GM19025 (cell line): ENCODE results near the gene TACR2.
"Not testable (repeated sequence)": the region's sequence is repeated elsewhere in the genome, so short reads cannot be mapped to it uniquely, and the experiment has no call there.

Experiments used
- ATAC-seq: cut with Tn5 transposase; IDR thresholded peaks from one replicate; pipeline ENCODE4 v1.9.1; 2021; ENCODE audit warnings: mild to moderate bottlenecking, low read depth, moderate library complexity; ENCODE audit not compliant: unreplicated experiment

The TACR2 gene

DNA sequence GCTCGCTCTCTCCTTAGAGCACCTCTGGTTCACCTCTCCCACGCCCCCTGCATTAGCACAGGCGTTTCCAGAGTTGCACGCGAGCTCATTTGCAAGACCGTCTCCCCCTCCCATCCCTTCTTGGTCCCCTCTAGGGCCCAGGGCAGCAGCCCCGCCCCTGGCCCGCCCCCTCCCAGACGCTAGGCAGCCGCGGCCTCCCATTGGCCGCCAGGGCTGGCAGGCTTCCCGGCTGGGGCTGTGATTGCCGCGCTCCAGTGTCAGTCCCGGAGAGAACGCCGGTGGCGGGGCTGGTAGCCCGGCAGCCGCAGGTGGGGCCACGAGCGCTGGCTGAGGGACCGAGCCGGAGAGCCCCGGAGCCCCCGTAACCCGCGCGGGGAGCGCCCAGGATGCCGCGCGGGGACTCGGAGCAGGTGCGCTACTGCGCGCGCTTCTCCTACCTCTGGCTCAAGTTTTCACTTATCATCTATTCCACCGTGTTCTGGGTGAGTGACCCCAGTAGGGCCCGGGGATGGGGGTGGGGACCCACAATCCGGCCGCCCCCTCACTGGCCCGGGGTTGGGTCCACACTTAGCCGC lies 34.6 kb upstream of the TACR2 start, which contains the start of gene TSPAN15:
Gene TSPAN15, plus strand, starts transcription at position 257 of the 575 bp plus-strand sequence. Its CDS starts 130 bp downstream, at position 387.
- ATAC-seq: peak; percentile 88

DNA sequence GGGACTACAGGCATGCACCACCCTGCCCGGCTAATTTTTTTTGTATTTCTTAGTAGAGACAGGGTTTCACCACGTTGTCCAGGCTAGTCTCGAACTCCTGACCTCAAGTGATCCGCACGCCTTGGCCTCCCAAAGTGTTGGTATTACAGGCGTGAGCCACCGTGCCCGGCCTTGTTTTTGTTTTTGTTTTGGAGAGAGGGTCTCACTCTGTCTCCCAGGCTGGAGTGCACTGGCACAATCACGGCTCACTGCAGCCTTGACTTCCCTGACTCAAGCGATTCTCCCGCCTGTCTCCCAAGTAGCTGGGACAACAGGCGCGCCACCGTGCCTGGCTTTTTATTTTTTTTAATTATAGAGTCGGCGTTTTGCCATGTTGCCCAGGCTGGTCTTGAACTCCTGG lies 33.7 kb upstream of the TACR2 start:
- ATAC-seq: not testable (repeated sequence)

DNA sequence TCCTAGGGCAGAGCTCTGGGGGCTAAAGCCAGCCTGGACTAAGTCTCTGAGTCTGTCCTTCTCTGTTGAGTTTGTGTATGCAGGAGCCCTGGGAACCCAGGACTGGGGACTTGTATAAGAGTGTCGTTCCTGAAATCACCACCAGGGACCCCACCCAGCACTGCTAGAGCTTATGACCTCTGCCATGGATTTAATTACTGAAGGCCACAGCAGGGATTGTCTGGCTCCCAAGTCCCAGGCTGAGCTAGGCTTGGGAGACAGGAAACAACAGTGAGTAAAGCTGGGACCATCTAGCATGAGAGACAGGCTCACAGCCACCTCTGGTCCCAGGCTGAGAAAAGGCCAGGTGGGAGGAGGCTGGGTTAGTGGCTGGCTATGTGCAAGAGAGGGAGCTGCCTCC lies 33.1 kb upstream of the TACR2 start:
- no peak for ATAC-seq

DNA sequence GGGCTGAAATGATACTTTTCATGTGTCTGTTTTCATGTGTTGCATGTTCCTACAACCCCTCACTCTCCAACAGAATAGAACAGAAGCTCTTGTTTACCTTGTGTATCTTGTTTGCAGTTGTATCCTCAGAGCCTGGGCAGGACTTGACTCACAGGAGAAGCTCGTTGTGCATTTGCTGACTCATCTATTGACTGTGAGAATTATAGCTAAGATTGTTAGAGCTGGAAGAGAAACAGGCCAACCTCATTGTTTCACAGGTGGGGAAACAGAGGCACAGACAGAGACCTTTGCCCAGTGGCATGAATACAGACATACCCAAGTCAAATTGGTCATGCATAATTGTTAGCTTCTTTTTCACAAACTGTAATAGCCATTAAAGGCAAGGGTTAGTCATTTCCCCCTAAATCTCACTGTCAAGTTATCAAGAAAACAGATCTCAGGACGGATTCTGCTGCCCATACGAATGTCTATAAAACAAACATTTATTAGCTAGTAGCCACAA lies 30.0 kb upstream of the TACR2 start:
- no peak for ATAC-seq

DNA sequence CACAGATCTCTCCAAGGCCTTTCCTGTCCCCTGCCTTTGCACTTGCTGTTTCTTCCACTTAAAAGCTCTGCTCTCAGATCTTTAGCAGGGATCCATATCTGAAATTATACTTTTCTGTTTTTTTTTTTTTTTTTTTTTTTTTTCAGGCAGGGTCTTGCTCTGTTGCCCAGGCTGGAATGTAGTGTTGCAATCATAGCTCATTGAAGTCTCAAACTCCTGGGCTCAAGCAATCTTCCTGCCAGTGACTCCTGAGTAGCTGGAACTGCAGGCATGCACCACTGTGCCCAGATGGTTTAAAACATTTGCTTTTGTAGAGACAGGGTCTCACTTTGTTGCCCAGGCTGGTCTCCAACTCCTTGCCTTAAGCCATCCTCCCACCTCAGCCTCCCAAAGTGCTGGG lies 29.5 kb upstream of the TACR2 start:
- no peak for ATAC-seq

DNA sequence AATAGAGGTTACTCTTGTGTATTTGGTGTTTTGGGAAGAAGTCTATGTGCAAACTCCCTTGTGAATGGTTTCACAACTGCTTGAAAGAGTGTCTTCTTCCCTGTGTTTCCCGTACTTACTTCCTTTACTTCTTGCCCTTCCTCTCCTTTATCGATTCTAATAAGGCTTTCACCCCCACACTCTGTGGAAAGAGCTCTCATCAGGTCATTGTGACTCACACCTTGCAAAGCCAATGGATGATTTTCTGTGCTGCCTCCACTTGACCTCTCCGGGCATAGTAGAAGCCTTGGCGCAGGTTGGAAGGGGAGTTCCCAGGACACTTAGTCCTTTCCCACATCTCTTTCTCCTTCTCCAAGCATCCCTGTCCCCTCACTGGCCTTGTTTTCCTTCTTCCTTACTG lies 28.3 kb upstream of the TACR2 start:
- ATAC-seq: no peak

DNA sequence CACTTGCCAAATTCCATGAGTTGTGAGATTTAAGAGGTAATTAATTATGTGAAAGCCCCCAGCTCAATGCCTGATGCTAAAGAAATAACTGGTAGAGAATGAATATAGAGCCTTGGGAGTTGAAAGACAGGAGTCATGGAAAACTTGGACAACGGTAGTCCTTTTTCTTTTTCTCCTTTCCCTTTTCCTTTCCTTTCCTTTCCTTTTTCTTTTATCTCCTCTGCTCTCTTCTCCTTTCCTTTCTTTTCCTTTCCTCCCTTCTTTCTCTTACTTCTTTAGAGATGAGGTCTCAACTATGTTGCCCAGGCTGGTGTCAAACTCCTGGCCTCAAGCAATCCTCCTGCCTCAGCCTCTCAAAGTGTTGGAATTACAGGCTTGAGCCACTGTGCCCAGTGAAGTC lies 26.6 kb upstream of the TACR2 start:
- no peak for ATAC-seq

DNA sequence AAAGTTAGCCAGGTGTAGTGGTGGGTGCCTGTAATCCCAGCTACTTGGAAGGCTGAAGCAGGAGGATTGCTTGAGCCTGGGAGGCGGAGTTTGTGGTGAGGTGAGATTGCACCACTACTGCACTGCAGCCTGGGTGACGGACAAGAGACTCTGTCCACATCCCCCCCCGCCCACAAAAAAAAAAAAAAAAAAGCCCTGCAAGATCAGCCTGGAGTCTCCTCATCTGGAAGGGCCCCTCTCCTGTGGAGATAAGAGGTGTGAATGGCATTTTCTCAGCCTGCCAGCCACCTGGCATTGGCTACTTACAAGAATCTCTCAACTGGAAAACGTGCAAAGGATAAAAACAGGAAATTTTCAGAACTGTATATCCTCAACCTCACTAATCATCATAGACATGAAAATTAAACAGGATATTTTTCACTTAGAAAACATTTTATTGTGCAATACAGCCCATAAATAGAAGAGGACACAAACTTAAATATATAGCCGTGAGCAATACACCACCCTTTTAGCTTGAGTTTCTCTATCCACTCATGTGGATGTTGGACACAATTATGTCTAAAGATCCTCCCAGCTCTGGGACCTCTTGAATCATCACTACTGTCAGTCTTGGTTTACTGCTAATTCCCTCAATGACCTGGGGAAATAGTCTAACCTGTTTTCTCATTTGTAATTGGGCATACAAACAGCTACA lies 23.2 kb upstream of the TACR2 start:
- ATAC-seq: no peak

DNA sequence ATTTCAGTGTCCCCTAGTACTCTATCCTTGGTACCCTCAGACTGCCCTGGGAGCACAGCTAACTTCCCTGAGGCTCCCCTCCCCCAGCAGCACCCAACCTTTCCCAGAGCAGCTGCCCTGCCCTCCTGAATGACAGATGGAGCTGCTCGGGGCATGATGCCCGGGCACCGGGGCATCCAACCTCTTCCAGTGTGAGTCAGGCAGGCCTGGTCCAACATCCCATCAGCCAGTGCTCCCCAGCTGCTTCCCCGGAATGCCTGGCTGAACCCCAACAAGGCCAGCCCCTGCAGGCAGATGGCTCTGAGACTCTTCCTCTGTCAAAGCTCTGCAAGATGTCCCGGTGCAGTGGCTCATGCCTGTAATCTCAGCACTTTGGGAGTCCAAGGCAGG lies 22.6 kb upstream of the TACR2 start:
- no peak for ATAC-seq

DNA sequence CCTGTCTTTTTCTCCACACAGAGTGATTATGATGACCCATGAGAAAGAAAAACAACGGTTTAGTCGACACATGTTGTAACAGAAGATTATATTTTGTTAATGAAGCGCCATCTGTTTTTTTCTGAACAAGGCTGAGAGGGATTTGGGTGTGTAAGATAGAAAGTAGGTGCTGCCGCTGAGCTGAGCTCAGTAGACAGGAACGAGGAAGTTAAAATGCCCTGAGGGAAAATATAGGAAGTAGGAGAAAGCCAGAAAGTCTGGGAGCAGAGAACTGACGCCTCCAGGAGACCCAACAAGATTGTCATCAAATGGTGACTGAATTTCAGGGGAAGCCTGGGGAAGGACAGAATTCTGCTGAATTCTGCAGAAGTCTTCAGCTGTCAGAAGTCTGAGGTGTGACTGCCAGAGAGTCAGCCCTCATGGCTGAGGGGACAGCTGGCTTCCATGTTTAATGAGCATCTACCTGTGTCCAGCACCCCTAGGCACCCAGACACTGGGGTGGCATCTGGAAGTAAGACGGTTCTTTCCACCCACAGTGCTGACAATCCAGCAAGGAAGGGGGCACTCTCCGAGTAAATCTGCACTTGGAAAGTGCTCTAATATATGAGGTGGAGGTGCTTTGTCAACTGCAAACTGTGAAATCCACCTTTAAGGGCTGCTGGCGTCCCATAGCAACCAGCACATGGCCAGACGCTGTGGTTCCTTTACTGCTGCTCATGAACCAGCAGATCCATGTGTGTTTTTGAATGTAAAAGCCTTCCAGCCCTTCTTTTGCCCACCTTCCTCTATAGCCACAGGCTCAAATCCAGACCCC lies 22.0 kb upstream of the TACR2 start:
- no peak for ATAC-seq

DNA sequence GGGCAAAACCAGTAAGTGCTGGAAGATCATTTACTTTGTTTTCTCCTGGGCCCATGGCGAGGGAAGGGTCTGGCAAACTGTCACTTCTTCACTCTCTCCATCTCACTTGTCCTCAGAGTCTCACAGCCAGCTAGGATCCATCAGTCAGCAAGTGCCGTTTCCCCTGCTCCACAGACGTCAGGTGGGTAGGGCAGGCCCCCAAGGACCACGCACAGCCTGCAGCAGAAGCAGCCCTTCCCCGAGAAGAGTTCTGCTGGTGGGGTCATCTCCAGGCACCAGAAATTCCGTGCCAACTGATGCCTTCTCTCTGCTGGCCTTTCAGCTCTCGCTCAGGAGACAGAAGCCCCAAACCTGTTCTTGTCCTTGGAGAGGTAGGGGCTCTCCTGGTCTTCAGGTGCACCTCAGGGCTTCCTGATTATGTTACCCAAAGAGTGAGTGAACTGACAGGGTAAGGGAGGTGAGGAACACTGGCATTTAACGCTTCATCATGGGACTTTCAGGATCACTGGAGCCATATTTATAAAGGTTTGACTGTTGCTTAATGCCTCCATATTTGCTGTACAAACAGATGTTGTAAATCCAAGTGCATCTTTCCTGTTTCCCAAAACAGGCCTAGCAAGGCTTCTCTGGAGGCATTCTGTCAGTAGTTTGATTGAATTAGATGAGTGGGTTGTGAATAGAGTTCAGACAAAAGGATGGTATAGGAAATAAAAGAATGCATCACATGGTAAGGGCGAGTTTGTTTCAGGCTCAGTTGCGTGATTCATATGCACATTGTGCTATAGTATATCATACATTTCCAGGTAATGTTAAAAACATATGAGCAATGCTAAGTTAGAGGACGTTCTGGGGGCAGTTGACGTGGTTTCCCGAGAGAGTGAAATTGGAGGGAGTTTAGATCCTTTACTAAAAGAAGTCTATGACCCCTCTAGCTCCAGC lies 20.9 kb upstream of the TACR2 start:
- no peak for ATAC-seq

DNA sequence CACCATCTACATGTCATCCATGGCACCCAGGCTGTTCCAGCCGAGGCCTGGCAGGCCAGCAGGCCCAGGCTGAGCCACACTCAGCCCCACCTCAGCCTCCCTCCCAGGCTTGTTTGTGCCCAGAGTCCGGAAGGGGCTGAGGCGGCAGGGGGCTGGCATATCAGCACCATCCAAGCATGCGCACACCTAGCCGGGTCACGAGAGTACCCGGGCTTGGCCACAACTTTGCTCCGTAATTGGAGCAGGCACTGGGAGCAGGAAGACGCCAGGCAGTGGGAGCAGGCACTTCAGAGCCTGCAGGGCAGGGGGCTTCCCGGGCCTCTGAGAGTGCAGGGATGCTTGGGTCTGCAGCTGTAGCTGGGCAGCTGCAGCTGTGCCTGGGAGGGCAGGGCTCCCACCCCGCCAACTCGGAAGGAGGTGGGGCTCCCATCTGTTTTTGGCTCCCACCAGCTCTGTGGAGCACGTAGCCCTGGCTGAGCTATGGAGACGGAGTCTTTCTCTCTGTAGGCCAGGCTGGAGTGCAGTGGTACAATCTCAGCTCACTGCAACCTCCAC lies 19.3 kb upstream of the TACR2 start:
- no peak for ATAC-seq

DNA sequence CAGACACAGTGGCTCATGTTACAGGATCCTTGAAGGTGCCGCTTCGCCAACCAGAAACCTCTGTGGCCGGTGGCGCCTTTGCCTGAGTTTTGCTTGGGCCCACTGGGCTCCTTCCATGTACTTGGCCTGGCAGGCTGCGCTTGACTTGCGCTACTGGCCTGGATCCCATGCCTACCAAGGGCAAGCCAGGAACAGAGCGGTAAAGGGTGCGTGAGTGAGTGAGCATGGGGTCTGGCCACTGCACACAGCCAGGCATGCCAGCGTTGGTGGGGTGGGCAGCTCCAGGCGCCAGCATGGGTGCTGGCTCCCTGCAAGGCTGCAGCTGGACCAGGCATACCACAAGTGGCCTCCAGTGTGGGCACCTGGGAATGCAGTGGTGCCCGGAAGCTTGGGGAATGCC lies 18.2 kb upstream of the TACR2 start:
- no peak for ATAC-seq

DNA sequence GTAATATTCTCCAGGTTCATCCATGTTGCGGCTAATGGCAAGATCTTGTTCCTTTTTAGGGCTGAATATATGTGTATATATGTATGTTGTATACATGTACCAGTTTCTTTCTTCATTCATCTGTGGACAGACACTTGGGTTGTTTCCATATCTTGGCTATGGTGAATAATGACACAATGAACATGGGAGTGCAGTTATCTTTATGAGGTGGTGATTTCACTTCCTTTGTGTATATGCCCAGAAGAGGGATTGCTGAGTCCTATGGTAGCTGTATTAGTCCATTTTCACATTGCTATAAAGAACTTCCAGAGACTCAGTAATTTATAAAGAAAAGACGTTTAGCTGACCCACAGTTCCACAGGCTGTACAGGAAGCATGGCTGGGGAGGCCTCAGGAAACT lies 17.5 kb upstream of the TACR2 start:
- no peak for ATAC-seq

DNA sequence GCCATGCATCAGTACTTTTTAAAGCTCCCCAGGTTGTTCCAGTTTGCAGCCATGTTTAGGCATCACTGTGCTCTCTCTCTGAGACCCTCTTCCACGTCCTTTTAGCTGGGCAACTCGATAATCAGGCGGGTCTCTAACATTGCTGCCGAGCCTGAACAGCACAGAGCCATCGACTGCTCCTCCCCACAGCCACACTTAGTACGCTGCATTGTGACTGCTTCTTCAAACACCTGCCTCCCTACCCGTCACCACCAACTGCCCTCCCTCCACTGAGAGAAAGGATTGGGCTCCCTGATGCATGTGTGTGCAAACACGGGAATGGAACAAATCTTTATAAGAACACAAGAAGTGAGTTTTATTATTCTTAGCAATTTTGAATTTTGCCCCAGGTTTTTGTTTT lies 11.4 kb upstream of the TACR2 start:
- ATAC-seq: no peak

DNA sequence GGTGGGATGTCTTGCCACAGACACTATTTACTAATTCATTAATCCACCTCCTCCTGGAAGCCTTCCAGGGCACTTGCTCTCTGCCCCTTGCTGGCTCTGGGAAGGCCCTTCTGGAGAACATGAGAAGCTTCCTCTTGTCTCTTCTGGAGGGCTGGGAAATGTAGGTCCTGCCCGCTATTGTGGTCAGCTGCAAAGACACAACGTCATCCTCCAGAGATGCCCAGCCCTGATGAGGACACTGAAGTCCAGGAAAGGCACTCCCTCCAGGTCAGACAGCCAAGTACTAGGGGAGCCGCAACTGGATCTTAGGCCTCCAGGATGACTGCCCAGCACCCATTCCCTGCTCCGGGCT lies 9.6 kb upstream of the TACR2 start:
- no peak for ATAC-seq

DNA sequence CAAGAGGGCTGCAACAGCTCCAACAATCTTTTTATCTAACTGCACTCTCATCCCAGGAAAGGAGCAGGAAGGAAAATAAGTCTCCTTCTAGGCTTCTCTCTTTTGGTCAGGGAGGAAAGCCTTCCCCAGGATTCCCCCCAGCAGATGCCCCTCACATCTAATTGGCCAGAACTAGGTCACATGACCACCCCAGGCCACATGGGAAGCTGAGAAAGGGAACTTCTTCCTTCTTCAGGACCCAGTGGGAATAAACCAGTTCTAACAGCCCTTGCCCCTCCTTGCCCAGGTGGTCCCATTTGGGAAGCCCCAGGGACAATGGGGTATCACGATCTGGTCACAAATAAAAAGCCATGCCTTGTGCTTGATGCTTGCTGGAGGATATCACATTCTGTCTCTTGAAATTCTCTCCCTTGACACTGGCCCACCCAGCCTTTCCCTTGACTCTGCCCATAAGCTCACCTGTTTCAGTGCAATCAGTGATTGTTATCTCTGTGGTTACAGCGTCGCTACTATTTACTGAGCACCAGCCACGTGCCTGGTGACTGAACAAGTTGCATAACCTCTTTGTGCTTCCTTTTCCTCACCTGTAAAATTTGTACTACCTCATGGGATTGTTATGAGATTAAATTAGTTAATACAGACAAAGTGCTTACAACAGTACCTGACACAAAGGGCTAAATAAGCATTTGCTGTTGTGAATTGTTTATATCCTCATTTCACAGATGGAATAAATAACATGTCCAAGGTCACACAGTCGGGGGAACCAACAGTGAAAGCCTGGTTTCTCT lies 9.0 kb upstream of the TACR2 start:
- ATAC-seq: no peak

DNA sequence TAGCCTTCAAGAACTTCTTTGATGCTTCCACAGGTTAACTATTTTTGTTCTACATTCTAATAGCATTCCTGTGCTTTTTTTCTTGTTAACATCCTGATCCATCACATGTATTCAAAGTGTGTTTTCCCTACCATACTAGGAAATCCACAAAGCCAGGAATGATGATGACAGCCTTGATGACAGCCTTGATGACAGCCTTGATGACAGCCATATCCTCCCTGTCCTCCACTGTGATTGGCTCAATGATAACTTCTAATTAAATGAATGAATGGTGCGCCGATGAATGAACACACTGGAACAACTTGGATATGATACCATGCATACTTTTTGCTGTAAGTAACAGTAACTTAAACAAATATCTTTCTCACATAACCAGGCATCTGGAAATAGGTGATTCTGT lies 8.3 kb upstream of the TACR2 start:
- no peak for ATAC-seq

DNA sequence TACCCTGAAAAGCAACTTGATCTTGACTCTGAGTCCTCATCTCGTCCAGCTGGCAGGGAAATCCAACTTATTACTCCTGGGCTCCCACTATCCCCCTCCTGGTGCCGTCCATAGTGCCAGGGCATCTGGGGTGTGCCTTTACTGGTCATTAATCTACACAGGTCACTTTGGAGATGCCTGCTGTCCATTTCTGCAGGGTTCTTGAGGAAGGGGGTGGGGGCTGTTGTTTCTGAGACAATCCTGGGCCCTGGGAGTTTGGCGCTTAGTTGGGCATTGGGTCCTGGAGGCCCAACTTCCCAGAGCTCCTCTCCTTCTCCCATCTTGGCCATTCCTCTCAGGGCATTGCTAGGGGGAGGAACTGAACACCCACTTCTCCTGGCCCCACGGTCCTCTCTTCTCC lies 6.0 kb upstream of the TACR2 start:
- no peak for ATAC-seq
